Right lobe of liver (tissue), 6 donors: Measurements from ENCODE around the gene KAT7. TPM values are rescaled to one million over a fixed set of nuclear protein-coding genes. Genes with fewer than 3 reads are reported as not detected.

ENCODE experiments used
- ATAC-seq, 4 donors: fragments of 200-7000 bp; cut with Tn5 transposase; one replicate each; pipeline ENCODE4 v1.9.1; 2020; ENCODE audit warnings: mild to moderate bottlenecking in 4 of 4, moderate library complexity in 4 of 4
- DNase-seq, 3 donors: peaks; one replicate each; pipeline ENCODE4 v3.0.0-alpha.2; 2020
- H3K27ac ChIP-seq, 3 donors: fragments of 200-600 bp; one replicate each; pipeline ENCODE4 v1.8.0; 2022
- H3K27me3 ChIP-seq, 2 donors: fragments of 200-600 bp; one replicate each; pipeline ENCODE4 v1.8.0; 2022
- H3K36me3 ChIP-seq, 4 donors: fragments of 200-600 bp; sonication (generic) in 1 of 4; one replicate each; pipeline versions ENCODE4 v1.5.1 to v1.8.0; 2017 to 2022; ENCODE audit warnings: control low read depth in 1 of 4
- H3K4me1 ChIP-seq, 4 donors: fragments of 200-600 bp; sonication (generic) in 1 of 4; one replicate each; pipeline versions ENCODE4 v1.5.1 to v1.8.0; 2017 to 2022; ENCODE audit warnings: control low read depth in 1 of 4
- H3K4me3 ChIP-seq, 3 donors: fragments of 200-600 bp; one replicate each; pipeline ENCODE4 v1.8.0; 2022
- H3K9me3 ChIP-seq, 4 donors: fragments of 200-600 bp; sonication (generic) in 1 of 4; one replicate each; pipeline versions ENCODE4 v1.5.1 to v1.8.0; 2017 to 2022; ENCODE audit warnings: control low read depth in 1 of 4
- POLR2A ChIP-seq: fragments of 450-650 bp; IDR thresholded peaks from one replicate; pipeline ENCODE4 v1.6.1; 2017; ENCODE audit warnings: antibody characterized with exemption, mild to moderate bottlenecking
- WGBS: methylation state at CpG from one replicate; pipeline ENCODE4 v1.1.6; 2018; ENCODE audit warnings: low coverage, low lambda C conversion rate; ENCODE audit not compliant: insufficient coverage; ENCODE audit errors: missing lambda C conversion rate; 5-methylcytosine and 5-hydroxymethylcytosine counted together
- intact Hi-C, 2 donors: fragments of 100-400 bp; cut with DNase I; formaldehyde crosslinking; loops; one replicate each; pipeline versions ENCODE4 v1.11.2 to v1.14.1; 2022
- total RNA-seq, 6 experiments: library from RNA; depleted of rRNA in 2 of 6; stranded (reverse); fragments of >200 nt in 2 of 6; fragmentation: NEBNext Ultra II Directional in 3 of 6; extraction: Animal tissue kit (Norgen Biotek cat#: 25700) in 3 of 6; gene quantifications; one replicate each; pipeline versions ENCODE4 v1.1.0 to v1.2.4, GENCODE V29; 2016 to 2023
- TF ChIP-seq, protein P1 (sequence below), 4 donors: fragments of 200-600 bp in 3 of 4; fragments of 450-650 bp in 1 of 4; IDR thresholded peaks; one replicate each; pipeline versions ENCODE4 v1.5.1 to v1.8.0; 2016 to 2022; ENCODE audit warnings: antibody characterized with exemption in 4 of 4, mild to moderate bottlenecking in 2 of 4
- donor health status: DM: no; HTN: yes; CAD: no.
- donor health status: DM: no; HTN: no; CAD: no.
- donor health status: DM: no; HTN: no; CAD: no.
- donor health status: DM: no; HTN: yes; CAD: no.
- donor health status: DM: no; HTN: yes; CAD: no.

Gene KAT7
- total RNA-seq, 6 experiments from 2014 or later = 10.8 to 21.3 (median 15.2) TPM

- peaks cover 0 to 36% (median 2%) of the 10 kb centered on the region in 4 donors for H3K36me3 ChIP-seq
- H3K4me3 ChIP-seq = peak overlapping the region; percentile 71 to 86 (median 84)
- 15% methylated on average over 3 of the region's 17 CpGs for WGBS
- TF ChIP-seq, protein P1, sequence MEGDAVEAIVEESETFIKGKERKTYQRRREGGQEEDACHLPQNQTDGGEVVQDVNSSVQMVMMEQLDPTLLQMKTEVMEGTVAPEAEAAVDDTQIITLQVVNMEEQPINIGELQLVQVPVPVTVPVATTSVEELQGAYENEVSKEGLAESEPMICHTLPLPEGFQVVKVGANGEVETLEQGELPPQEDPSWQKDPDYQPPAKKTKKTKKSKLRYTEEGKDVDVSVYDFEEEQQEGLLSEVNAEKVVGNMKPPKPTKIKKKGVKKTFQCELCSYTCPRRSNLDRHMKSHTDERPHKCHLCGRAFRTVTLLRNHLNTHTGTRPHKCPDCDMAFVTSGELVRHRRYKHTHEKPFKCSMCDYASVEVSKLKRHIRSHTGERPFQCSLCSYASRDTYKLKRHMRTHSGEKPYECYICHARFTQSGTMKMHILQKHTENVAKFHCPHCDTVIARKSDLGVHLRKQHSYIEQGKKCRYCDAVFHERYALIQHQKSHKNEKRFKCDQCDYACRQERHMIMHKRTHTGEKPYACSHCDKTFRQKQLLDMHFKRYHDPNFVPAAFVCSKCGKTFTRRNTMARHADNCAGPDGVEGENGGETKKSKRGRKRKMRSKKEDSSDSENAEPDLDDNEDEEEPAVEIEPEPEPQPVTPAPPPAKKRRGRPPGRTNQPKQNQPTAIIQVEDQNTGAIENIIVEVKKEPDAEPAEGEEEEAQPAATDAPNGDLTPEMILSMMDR (IDR thresholded peaks at IDR 0.05) = no peak
- no peak for TF ChIP-seq POLR2A
- ATAC-seq (no peak), DNase-seq (no peak)
- no peaks in the 10 kb centered on the region for H3K27me3 ChIP-seq
- H3K27ac ChIP-seq = no peak overlapping the region
- H3K4me1 ChIP-seq = peaks cover 0 to 13% (median 6%) of the 10 kb centered on the region in 4 donors
- intact Hi-C loops = loop anchor here in 1 of 2 donors (10.0 kb wide), 1 partner anchor 214 kb away; the partner anchor contains the start of gene NXPH3
- H3K9me3 ChIP-seq = no peaks in the 10 kb centered on the region
Measured at GRCh38 chr17:49789243-49789578, 730 bp downstream of the KAT7 start.

- ATAC-seq (no peak), DNase-seq (no peak)
- Histone ChIP-seq H3K4me1 (peaks cover 0 to 13% (median 6%) of the 10 kb centered on the region in 4 donors), H3K27ac (no peak overlapping the region), H3K36me3 (peaks cover 0 to 71% (median 13%) of the 10 kb centered on the region in 4 donors), H3K9me3 (no peaks in the 10 kb centered on the region), H3K4me3 (no peak overlapping the region), H3K27me3 (no peaks in the 10 kb centered on the region)
- intact Hi-C loops = no loop called here
- 75% methylated on average over 1 of the region's 3 CpGs for WGBS
- TF ChIP-seq, protein P1 (IDR thresholded peaks at IDR 0.05) = no peak
- TF ChIP-seq POLR2A = no peak
Measured at GRCh38 chr17:49793309-49793708, 4.8 kb downstream of the KAT7 start.

DNA sequence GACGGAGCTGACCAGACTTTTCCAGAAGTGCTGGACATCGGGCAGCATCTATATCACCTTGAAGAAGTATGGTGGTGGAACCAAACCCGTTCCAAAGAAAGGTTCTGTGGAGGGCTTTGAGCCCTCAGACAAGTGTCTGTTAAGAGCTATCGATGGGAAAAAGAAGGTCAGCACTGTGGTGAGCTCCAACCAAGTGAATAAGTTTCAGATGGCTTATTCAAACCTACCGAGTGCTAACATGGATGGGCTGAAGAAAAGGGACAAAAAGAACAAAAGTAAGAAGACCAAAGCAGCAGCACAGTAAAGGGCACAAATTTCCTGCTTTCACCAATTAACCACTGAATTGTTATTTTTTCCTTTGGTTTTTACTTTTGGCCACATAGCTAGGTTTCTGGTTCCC is 6.9 kb downstream of the KAT7 start:
- 71% methylated on average over 5 of the region's 5 CpGs for WGBS
- Histone ChIP-seq H3K4me3 (no peak overlapping the region), H3K27ac (no peak overlapping the region), H3K9me3 (no peaks in the 10 kb centered on the region), H3K36me3 (peaks cover 0 to 84% (median 24%) of the 10 kb centered on the region in 4 donors), H3K27me3 (no peaks in the 10 kb centered on the region), H3K4me1 (peaks cover 0 to 2% (median 0%) of the 10 kb centered on the region in 4 donors)
- ATAC-seq = no peak
- intact Hi-C loops = no loop called here
- no peak for TF ChIP-seq POLR2A
- TF ChIP-seq, protein P1 (IDR thresholded peaks at IDR 0.05) = no peak
- DNase-seq = no peak

DNA sequence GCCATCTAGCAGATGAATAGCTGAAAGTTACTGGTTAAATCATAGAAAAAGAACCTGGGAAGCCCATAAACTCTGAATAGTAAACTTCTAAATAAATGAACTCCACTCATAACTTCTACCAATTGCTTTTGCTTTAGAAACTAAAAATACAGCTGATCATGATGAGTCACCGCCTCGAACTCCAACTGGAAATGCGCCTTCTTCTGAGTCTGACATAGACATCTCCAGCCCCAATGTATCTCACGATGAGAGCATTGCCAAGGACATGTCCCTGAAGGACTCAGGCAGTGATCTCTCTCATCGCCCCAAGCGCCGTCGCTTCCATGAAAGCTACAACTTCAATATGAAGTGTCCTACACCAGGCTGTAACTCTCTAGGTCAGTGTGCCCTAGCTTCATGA is 9.7 kb downstream of the KAT7 start:
- no peaks in the 10 kb centered on the region for H3K27me3 ChIP-seq
- no peaks in the 10 kb centered on the region for H3K9me3 ChIP-seq
- intact Hi-C loops = no loop called here
- H3K4me1 ChIP-seq = no peaks in the 10 kb centered on the region
- H3K36me3 ChIP-seq = peaks cover 0 to 74% (median 29%) of the 10 kb centered on the region in 4 donors
- 94% methylated on average over 8 of the region's 8 CpGs for WGBS
- DNase-seq (no peak), ATAC-seq (no peak)
- H3K4me3 ChIP-seq = no peak overlapping the region
- no peak overlapping the region for H3K27ac ChIP-seq
- TF ChIP-seq, protein P1 (IDR thresholded peaks at IDR 0.05) = no peak
- TF ChIP-seq POLR2A = no peak

DNA sequence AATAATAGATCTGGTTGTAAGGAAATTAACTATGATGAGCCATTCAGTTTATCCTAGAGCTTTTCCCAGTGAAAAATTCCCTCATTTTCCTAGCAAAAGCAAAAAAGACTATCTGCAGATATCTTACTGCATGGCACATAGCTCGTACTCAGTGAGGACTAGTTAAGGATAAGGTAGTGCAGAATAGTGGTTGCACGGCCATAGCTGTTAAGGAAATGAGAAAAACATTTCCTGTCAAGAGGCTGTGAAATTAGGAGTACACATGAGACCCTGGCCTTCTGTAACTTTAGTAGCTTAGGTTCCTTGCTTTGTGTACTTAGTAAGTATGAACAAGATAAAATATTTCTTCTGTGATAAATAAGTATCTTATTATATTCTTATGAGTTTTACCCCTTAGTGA is 10.3 kb downstream of the KAT7 start:
- TF ChIP-seq POLR2A = no peak
- TF ChIP-seq, protein P1 (IDR thresholded peaks at IDR 0.05) = no peak
- ATAC-seq = no peak
- intact Hi-C loops = no loop called here
- Histone ChIP-seq H3K4me1 (no peaks in the 10 kb centered on the region), H3K27ac (no peak overlapping the region), H3K4me3 (no peak overlapping the region), H3K36me3 (peaks cover 0 to 68% (median 29%) of the 10 kb centered on the region in 4 donors), H3K27me3 (no peaks in the 10 kb centered on the region), H3K9me3 (no peaks in the 10 kb centered on the region)
- 62% methylated on average over 2 of the region's 2 CpGs for WGBS
- no peak for DNase-seq
